ENCODE results near the gene XPA. TPM values are rescaled to one million over a fixed set of nuclear protein-coding genes. Genes with fewer than 3 reads are reported as not detected.

XPA gene
- total RNA-seq, 1 experiment from 2014 or later = 12.3 TPM

GRCh38 chr9:97632248-97632984 is 64.7 kb downstream of the XPA start:
- no peak for TF ChIP-seq CTCF (IDR thresholded peaks at IDR 0.05; ENCODE audit: unreplicated experiment)
- Mint-ChIP-seq H3K9me3 (ENCODE audit: unreplicated experiment) (no peaks in the 10 kb centered on the region), H3K36me3 (ENCODE audit: insufficient read depth, unreplicated experiment) (peaks cover 4% of the 10 kb centered on the region), H3K4me1 (ENCODE audit: insufficient read depth, unreplicated experiment) (peaks cover 29% of the 10 kb centered on the region), H3K27ac (ENCODE audit: low read depth, unreplicated experiment) (peak overlapping the region; percentile 99), H3K27me3 (ENCODE audit: insufficient read depth, unreplicated experiment) (no peaks in the 10 kb centered on the region), H3K4me3 (ENCODE audit: unreplicated experiment) (peak overlapping the region; percentile 83)
- ChIA-PET CTCF (interaction anchor here (0.7 to 3.4 kb wide), 8 partner anchors 8 to 221 kb away, joined by 3 to 27 read pairs (median 4); no protein-coding TSS in a partner anchor), POLR2A (interaction anchor here (0.6 to 3.9 kb wide), 33 partner anchors 10 to 1484 kb away, joined by 3 to 47 read pairs (median 4); partner anchors contain the start of genes ANP32B, NANS, TDRD7 and TMOD1)
- intact Hi-C loops (cut with micrococcal nuclease) = loop anchor here (5.0 kb wide), 1 partner anchor 270 kb away; no protein-coding TSS in a partner anchor
- no peak for DNase-seq (ENCODE audit: unreplicated experiment)
- BruUV-seq (replicated peaks) = TSS peak; percentile 89

- no peak for DNase-seq (ENCODE audit: unreplicated experiment)
- Mint-ChIP-seq H3K27ac (ENCODE audit: low read depth, unreplicated experiment) (no peak overlapping the region), H3K4me1 (ENCODE audit: insufficient read depth, unreplicated experiment) (peaks cover 20% of the 10 kb centered on the region), H3K4me3 (ENCODE audit: unreplicated experiment) (no peak overlapping the region), H3K9me3 (ENCODE audit: unreplicated experiment) (no peaks in the 10 kb centered on the region), H3K36me3 (ENCODE audit: insufficient read depth, unreplicated experiment) (peaks cover 5% of the 10 kb centered on the region), H3K27me3 (ENCODE audit: insufficient read depth, unreplicated experiment) (no peaks in the 10 kb centered on the region)
- no TSS peak for BruUV-seq (replicated peaks)
- no peak for TF ChIP-seq CTCF (IDR thresholded peaks at IDR 0.05; ENCODE audit: unreplicated experiment)
- ChIA-PET CTCF (interaction anchor here (0.7 to 3.4 kb wide), 3 partner anchors 15 to 163 kb away, joined by 3 to 27 read pairs (median 13); no protein-coding TSS in a partner anchor), POLR2A (interaction anchor here (0.5 to 1.1 kb wide), 3 partner anchors 9 to 1123 kb away, joined by 3 to 5 read pairs (median 3); no protein-coding TSS in a partner anchor)
- intact Hi-C loops (cut with micrococcal nuclease) = loop anchor here (5.0 kb wide), 1 partner anchor 272 kb away; no protein-coding TSS in a partner anchor
Measured at GRCh38 chr9:97630591-97630990, 66.5 kb downstream of the XPA start.

- no peak for DNase-seq (ENCODE audit: unreplicated experiment)
- ChIA-PET POLR2A (interaction anchor here (0.6 to 0.9 kb wide), 3 partner anchors 11 to 628 kb away, joined by 3 to 4 read pairs (median 4); no protein-coding TSS in a partner anchor), CTCF (interaction anchor here (0.6 to 1.4 kb wide), 3 partner anchors 13 to 175 kb away, joined by 3 to 5 read pairs (median 3); no protein-coding TSS in a partner anchor)
- no peaks in the 10 kb centered on the region for H3K27me3 Mint-ChIP-seq (ENCODE audit: insufficient read depth, unreplicated experiment)
- no TSS peak for BruUV-seq (replicated peaks)
- intact Hi-C loops (cut with micrococcal nuclease) = no loop called here
- peaks cover 15% of the 10 kb centered on the region for H3K4me1 Mint-ChIP-seq (ENCODE audit: insufficient read depth, unreplicated experiment)
- H3K4me3 Mint-ChIP-seq (ENCODE audit: unreplicated experiment) = no peak overlapping the region
- H3K9me3 Mint-ChIP-seq (ENCODE audit: unreplicated experiment) = no peaks in the 10 kb centered on the region
- no peak for TF ChIP-seq CTCF (IDR thresholded peaks at IDR 0.05; ENCODE audit: unreplicated experiment)
- peaks cover 5% of the 10 kb centered on the region for H3K36me3 Mint-ChIP-seq (ENCODE audit: insufficient read depth, unreplicated experiment)
- H3K27ac Mint-ChIP-seq (ENCODE audit: low read depth, unreplicated experiment) = no peak overlapping the region
Measured at GRCh38 chr9:97629156-97629555, 68.0 kb downstream of the XPA start.

- peaks cover 5% of the 10 kb centered on the region for H3K36me3 Mint-ChIP-seq (ENCODE audit: insufficient read depth, unreplicated experiment)
- no peak overlapping the region for H3K4me3 Mint-ChIP-seq (ENCODE audit: unreplicated experiment)
- TF ChIP-seq CTCF (IDR thresholded peaks at IDR 0.05; ENCODE audit: unreplicated experiment) = no peak
- DNase-seq (ENCODE audit: unreplicated experiment) = no peak
- CTCF ChIA-PET = interaction anchor here (0.5 to 1.6 kb wide), 6 partner anchors 13 to 294 kb away, joined by 3 to 12 read pairs (median 3); partner anchors contain the start of gene TRMO
- no peaks in the 10 kb centered on the region for H3K27me3 Mint-ChIP-seq (ENCODE audit: insufficient read depth, unreplicated experiment)
- POLR2A ChIA-PET = interaction anchor here (0.6 to 0.9 kb wide), 3 partner anchors 10 to 628 kb away, joined by 3 to 4 read pairs (median 4); no protein-coding TSS in a partner anchor
- H3K9me3 Mint-ChIP-seq (ENCODE audit: unreplicated experiment) = no peaks in the 10 kb centered on the region
- H3K27ac Mint-ChIP-seq (ENCODE audit: low read depth, unreplicated experiment) = no peak overlapping the region
- no TSS peak for BruUV-seq (replicated peaks)
- peaks cover 15% of the 10 kb centered on the region for H3K4me1 Mint-ChIP-seq (ENCODE audit: insufficient read depth, unreplicated experiment)
- intact Hi-C loops (cut with micrococcal nuclease) = no loop called here
Measured at GRCh38 chr9:97628668-97629067, 68.5 kb downstream of the XPA start.
